OCI-LY1 (cell line): ENCODE measurements around the gene KCNH3.

ENCODE experiments used
- EZH2 ChIP-seq: fragments of 200-600 bp; sonication (generic), shearing (Covaris generic); IDR thresholded peaks from 2 replicates; pipeline ENCODE4 v1.8.0; 2017; ENCODE audit warnings: borderline replicate concordance, mixed run types, mild to moderate bottlenecking, antibody characterized with exemption, low read length, moderate library complexity, mixed read lengths
- TF ChIP-seq, protein P1 (sequence below): fragments of 200-600 bp; sonication (generic), shearing (Covaris generic); IDR thresholded peaks from 2 replicates; pipeline ENCODE4 v1.5.1; 2017; ENCODE audit warnings: mild to moderate bottlenecking, antibody characterized with exemption, low read length, moderate library complexity, mixed read lengths

DNA sequence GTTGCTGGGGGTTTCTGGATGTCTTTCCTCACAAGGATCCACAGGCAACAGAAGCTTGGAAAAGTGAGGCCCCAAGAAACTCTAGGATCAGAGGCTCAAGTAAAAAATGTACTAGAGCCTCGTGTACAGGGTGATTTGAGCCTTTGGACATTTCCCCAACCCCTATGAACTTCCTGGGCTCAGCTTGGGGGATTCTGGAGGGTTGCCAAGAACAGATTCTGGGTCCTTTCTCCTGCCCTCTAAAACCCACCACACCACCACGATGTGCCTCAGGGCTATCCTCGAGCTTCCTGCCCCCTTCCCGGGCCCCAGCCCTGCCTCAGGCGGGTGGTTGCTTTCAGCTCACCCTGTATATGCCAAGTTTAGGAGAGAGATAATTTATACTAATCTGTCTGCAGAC, 66.0 kb downstream of the KCNH3 start:
- TF ChIP-seq, protein P1, sequence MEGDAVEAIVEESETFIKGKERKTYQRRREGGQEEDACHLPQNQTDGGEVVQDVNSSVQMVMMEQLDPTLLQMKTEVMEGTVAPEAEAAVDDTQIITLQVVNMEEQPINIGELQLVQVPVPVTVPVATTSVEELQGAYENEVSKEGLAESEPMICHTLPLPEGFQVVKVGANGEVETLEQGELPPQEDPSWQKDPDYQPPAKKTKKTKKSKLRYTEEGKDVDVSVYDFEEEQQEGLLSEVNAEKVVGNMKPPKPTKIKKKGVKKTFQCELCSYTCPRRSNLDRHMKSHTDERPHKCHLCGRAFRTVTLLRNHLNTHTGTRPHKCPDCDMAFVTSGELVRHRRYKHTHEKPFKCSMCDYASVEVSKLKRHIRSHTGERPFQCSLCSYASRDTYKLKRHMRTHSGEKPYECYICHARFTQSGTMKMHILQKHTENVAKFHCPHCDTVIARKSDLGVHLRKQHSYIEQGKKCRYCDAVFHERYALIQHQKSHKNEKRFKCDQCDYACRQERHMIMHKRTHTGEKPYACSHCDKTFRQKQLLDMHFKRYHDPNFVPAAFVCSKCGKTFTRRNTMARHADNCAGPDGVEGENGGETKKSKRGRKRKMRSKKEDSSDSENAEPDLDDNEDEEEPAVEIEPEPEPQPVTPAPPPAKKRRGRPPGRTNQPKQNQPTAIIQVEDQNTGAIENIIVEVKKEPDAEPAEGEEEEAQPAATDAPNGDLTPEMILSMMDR: no peak
- TF ChIP-seq EZH2: no peak
